ENCODE measurements around the gene PLEKHD1. TPM values are rescaled to one million over a fixed set of nuclear protein-coding genes. Genes with fewer than 3 reads are reported as not detected.

PLEKHD1 gene
- total RNA-seq, 1 donor from 2014 or later, result 0.05 TPM

GRCh38 chr14:69548566-69548965, 64.0 kb downstream of the PLEKHD1 start:
- Histone ChIP-seq H4K20me1 (ENCODE audit: insufficient read depth, low read length) (no peaks in the 10 kb centered on the region), H3K4me1 (ENCODE audit: insufficient read depth, low read length) (peaks cover 3% of the 10 kb centered on the region), H3K79me2 (ENCODE audit: insufficient read depth, low read length) (no peaks in the 10 kb centered on the region), H3K4me3 (ENCODE audit: insufficient read depth, low read depth, low read length) (no peak overlapping the region), H3K9ac (ENCODE audit: low read length) (no peak overlapping the region), H2AFZ (ENCODE audit: low read depth, low read length) (no peak overlapping the region), H3K36me3 (ENCODE audit: insufficient read depth, low read length) (no peaks in the 10 kb centered on the region), H3K4me2 (ENCODE audit: low read length) (peak overlapping the region; percentile 87), H3K27ac (ENCODE audit: low read depth, low read length) (no peak overlapping the region), H3K27me3 (ENCODE audit: insufficient read depth, low read length) (peaks cover 6% of the 10 kb centered on the region), H3K9me3 (ENCODE audit: insufficient read depth, low read depth, low read length) (no peaks in the 10 kb centered on the region)
- H3K4me1 Mint-ChIP-seq (ENCODE audit: low read depth, unreplicated experiment), result peaks cover 7% of the 10 kb centered on the region
- FAIRE-seq, result no peak
- no peak overlapping the region for H3K27ac Mint-ChIP-seq (ENCODE audit: unreplicated experiment)
- no peaks in the 10 kb centered on the region for H3K36me3 Mint-ChIP-seq (ENCODE audit: low read depth, unreplicated experiment)
- no peaks in the 10 kb centered on the region for H3K9me3 Mint-ChIP-seq (ENCODE audit: unreplicated experiment)
- no peak for TF ChIP-seq EZH2 (IDR thresholded peaks at IDR 0.05; ENCODE audit: insufficient read depth, low read length)
- no peak for TF ChIP-seq CTCF (IDR thresholded peaks at IDR 0.05; ENCODE audit: insufficient read depth, low read depth, low read length)
- no peak for DNase-seq (ENCODE audit: low read depth)
- peaks cover 33% of the 10 kb centered on the region for H3K27me3 Mint-ChIP-seq (ENCODE audit: low read depth, unreplicated experiment)
- no peak overlapping the region for H3K4me3 Mint-ChIP-seq (ENCODE audit: unreplicated experiment)

DNA sequence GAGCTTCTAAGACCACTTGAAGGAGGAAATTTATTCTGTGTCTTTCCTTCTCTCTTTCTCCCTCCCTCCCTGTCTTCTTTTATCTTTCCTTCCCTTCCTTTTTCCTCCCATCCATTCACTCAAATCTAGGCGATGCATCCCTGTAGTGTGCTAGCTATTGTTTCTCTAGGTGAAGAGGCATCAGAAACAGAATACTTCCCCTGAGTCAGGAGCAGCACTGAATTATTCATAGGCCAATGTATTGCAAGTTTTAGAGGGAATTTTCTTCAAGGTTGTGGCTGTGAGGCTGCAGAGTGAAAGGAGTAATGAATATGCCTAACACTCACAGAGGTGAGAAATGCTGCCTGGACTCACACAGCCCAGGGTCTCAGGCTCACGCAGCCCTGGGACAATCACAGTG, 67.0 kb downstream of the PLEKHD1 start:
- H3K36me3 ChIP-seq (ENCODE audit: insufficient read depth, low read length), result no peaks in the 10 kb centered on the region
- Mint-ChIP-seq H3K27ac (ENCODE audit: unreplicated experiment) (no peak overlapping the region), H3K4me3 (ENCODE audit: unreplicated experiment) (no peak overlapping the region), H3K27me3 (ENCODE audit: low read depth, unreplicated experiment) (peaks cover 30% of the 10 kb centered on the region), H3K36me3 (ENCODE audit: low read depth, unreplicated experiment) (no peaks in the 10 kb centered on the region), H3K4me1 (ENCODE audit: low read depth, unreplicated experiment) (peaks cover 2% of the 10 kb centered on the region), H3K9me3 (ENCODE audit: unreplicated experiment) (no peaks in the 10 kb centered on the region)
- TF ChIP-seq EZH2 (IDR thresholded peaks at IDR 0.05; ENCODE audit: insufficient read depth, low read length) (no peak), CTCF (IDR thresholded peaks at IDR 0.05; ENCODE audit: insufficient read depth, low read depth, low read length) (no peak)
- no peak for DNase-seq (ENCODE audit: low read depth)
- no peak overlapping the region for H3K4me3 ChIP-seq (ENCODE audit: insufficient read depth, low read depth, low read length)
- FAIRE-seq, result no peak
- no peak overlapping the region for H3K27ac ChIP-seq (ENCODE audit: low read depth, low read length)
- no peak overlapping the region for H3K9ac ChIP-seq (ENCODE audit: low read length)
- H3K4me2 ChIP-seq (ENCODE audit: low read length), result no peak overlapping the region
- no peaks in the 10 kb centered on the region for H3K9me3 ChIP-seq (ENCODE audit: insufficient read depth, low read depth, low read length)
- no peaks in the 10 kb centered on the region for H4K20me1 ChIP-seq (ENCODE audit: insufficient read depth, low read length)
- H3K79me2 ChIP-seq (ENCODE audit: insufficient read depth, low read length), result no peaks in the 10 kb centered on the region
- H3K27me3 ChIP-seq (ENCODE audit: insufficient read depth, low read length), result peaks cover 12% of the 10 kb centered on the region
- H3K4me1 ChIP-seq (ENCODE audit: insufficient read depth, low read length), result peaks cover 3% of the 10 kb centered on the region
- no peak overlapping the region for H2AFZ ChIP-seq (ENCODE audit: low read depth, low read length)

- Mint-ChIP-seq H3K27ac (ENCODE audit: unreplicated experiment) (peak overlapping the region; percentile 89), H3K36me3 (ENCODE audit: low read depth, unreplicated experiment) (no peaks in the 10 kb centered on the region), H3K4me3 (ENCODE audit: unreplicated experiment) (no peak overlapping the region), H3K4me1 (ENCODE audit: low read depth, unreplicated experiment) (peaks cover 2% of the 10 kb centered on the region), H3K27me3 (ENCODE audit: low read depth, unreplicated experiment) (peaks cover 33% of the 10 kb centered on the region), H3K9me3 (ENCODE audit: unreplicated experiment) (no peaks in the 10 kb centered on the region)
- no peaks in the 10 kb centered on the region for H3K4me1 ChIP-seq (ENCODE audit: insufficient read depth, low read length)
- H3K27me3 ChIP-seq (ENCODE audit: insufficient read depth, low read length), result peaks cover 14% of the 10 kb centered on the region
- H3K79me2 ChIP-seq (ENCODE audit: insufficient read depth, low read length), result no peaks in the 10 kb centered on the region
- no peak for FAIRE-seq
- no peak overlapping the region for H2AFZ ChIP-seq (ENCODE audit: low read depth, low read length)
- DNase-seq (ENCODE audit: low read depth), result peak; percentile 64
- H3K27ac ChIP-seq (ENCODE audit: low read depth, low read length), result no peak overlapping the region
- H3K9ac ChIP-seq (ENCODE audit: low read length), result no peak overlapping the region
- no peaks in the 10 kb centered on the region for H4K20me1 ChIP-seq (ENCODE audit: insufficient read depth, low read length)
- TF ChIP-seq EZH2 (IDR thresholded peaks at IDR 0.05; ENCODE audit: insufficient read depth, low read length) (no peak), CTCF (IDR thresholded peaks at IDR 0.05; ENCODE audit: insufficient read depth, low read depth, low read length) (no peak)
- no peak overlapping the region for H3K4me2 ChIP-seq (ENCODE audit: low read length)
- no peaks in the 10 kb centered on the region for H3K9me3 ChIP-seq (ENCODE audit: insufficient read depth, low read depth, low read length)
- H3K4me3 ChIP-seq (ENCODE audit: insufficient read depth, low read depth, low read length), result no peak overlapping the region
- H3K36me3 ChIP-seq (ENCODE audit: insufficient read depth, low read length), result no peaks in the 10 kb centered on the region
Measured at GRCh38 chr14:69553252-69553651, 68.7 kb downstream of the PLEKHD1 start.
